Stomach (tissue), 4 donors: ENCODE data around the gene LNX1.

Source experiments
- CTCF ChIP-seq, 7 experiments: fragments of 450-650 bp in 4 of 7; fragments of 200-600 bp in 3 of 7; sonication (generic) in 3 of 7; IDR thresholded peaks; one replicate each; pipeline ENCODE4 v1.5.1; 2016 to 2019; ENCODE audit warnings: antibody characterized with exemption in 7 of 7, control low read depth in 2 of 7, mild to moderate bottlenecking in 1 of 7
- EP300 ChIP-seq: sonication (generic); formaldehyde crosslinking; IDR thresholded peaks from one replicate; pipeline ENCODE4 v1.6.1; 2017; ENCODE audit warnings: antibody characterized with exemption
- POLR2A ChIP-seq, 4 donors: fragments of 450-650 bp; IDR thresholded peaks; one replicate each; pipeline ENCODE4 v1.6.1; 2016; ENCODE audit warnings: antibody characterized with exemption in 4 of 4, control low read depth in 2 of 4, mild to moderate bottlenecking in 1 of 4, moderate library complexity in 1 of 4
- POLR2AphosphoS5 ChIP-seq, 3 donors: sonication (generic); formaldehyde crosslinking; IDR thresholded peaks; one replicate each; pipeline ENCODE4 v1.6.1; 2016; ENCODE audit warnings: antibody characterized with exemption in 3 of 3

- TF ChIP-seq CTCF (IDR thresholded peaks at IDR 0.05) (no peak), POLR2AphosphoS5 (IDR thresholded peaks at IDR 0.05) (no peak), POLR2A (IDR thresholded peaks at IDR 0.05) (no peak), EP300 (no peak)
These were observed 172.1 kb downstream of the LNX1 start for GRCh38 chr4:53419208-53419607.
